NCI-H774 (cell line): Measurements from ENCODE around the gene P2RY11.

Source experiments
- DNase-seq: peaks from one replicate; lab custom pipeline; 2025; lab: John Stamatoyannopoulos, UW

Gene P2RY11

GRCh38 chr19:10141479-10141878 is 30.0 kb downstream of the P2RY11 start:
- DNase-seq: no peak

GRCh38 chr19:10141973-10142372 is 30.5 kb downstream of the P2RY11 start:
- DNase-seq: no peak

GRCh38 chr19:10142701-10143375 is 31.3 kb downstream of the P2RY11 start:
- no peak for DNase-seq

GRCh38 chr19:10143681-10144080 is 32.2 kb downstream of the P2RY11 start:
- no peak for DNase-seq

- no peak for DNase-seq
These were observed 32.9 kb downstream of the P2RY11 start for GRCh38 chr19:10144361-10144760.

GRCh38 chr19:10145031-10145430 is 33.5 kb downstream of the P2RY11 start:
- DNase-seq: no peak

GRCh38 chr19:10146142-10146541 is 34.6 kb downstream of the P2RY11 start:
- no peak for DNase-seq

GRCh38 chr19:10149427-10149826 is 37.9 kb downstream of the P2RY11 start:
- no peak for DNase-seq

- DNase-seq: no peak
These were observed 40.0 kb downstream of the P2RY11 start for GRCh38 chr19:10151521-10151920.

- no peak for DNase-seq
These were observed 40.6 kb downstream of the P2RY11 start for GRCh38 chr19:10152100-10152499.

GRCh38 chr19:10155839-10156238 is 44.3 kb downstream of the P2RY11 start:
- no peak for DNase-seq

- DNase-seq: no peak
These were observed 46.6 kb downstream of the P2RY11 start for GRCh38 chr19:10158071-10158470.

- DNase-seq: no peak
These were observed 47.0 kb downstream of the P2RY11 start for GRCh38 chr19:10158485-10158884.

- DNase-seq: no peak
These were observed 48.1 kb downstream of the P2RY11 start for GRCh38 chr19:10159610-10160009.

GRCh38 chr19:10163536-10163935 is 52.0 kb downstream of the P2RY11 start:
- DNase-seq: no peak
